GM19099 (cell line): Measurements from ENCODE around the gene CXXC1.

Source experiments
- POLR2A ChIP-seq: IDR thresholded peaks from 3 replicates; pipeline ENCODE4 v1.6.1; 2011; ENCODE audit warnings: low read depth; ENCODE audit not compliant: insufficient read length; ENCODE audit errors: extremely low read depth

The CXXC1 gene

DNA sequence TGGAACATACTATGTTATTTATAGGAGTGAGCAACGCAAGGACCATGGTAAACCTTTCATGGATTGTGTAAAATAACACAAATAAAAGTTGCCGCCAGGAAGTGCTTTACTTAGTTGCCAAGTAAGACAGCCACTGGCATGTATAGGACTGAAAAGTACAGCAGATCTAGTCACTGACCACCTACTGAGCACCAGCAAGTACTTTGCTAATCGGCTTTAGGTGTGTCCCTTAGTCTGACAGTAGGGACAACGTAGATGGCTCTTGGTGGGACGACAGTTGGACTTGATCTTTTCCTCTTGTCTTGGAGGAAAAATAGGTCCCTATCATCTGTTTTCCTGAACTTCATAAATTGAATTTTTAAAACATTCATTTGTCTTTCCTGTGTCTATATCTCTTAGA, 13.6 kb upstream of the CXXC1 start:
- no peak for TF ChIP-seq POLR2A

DNA sequence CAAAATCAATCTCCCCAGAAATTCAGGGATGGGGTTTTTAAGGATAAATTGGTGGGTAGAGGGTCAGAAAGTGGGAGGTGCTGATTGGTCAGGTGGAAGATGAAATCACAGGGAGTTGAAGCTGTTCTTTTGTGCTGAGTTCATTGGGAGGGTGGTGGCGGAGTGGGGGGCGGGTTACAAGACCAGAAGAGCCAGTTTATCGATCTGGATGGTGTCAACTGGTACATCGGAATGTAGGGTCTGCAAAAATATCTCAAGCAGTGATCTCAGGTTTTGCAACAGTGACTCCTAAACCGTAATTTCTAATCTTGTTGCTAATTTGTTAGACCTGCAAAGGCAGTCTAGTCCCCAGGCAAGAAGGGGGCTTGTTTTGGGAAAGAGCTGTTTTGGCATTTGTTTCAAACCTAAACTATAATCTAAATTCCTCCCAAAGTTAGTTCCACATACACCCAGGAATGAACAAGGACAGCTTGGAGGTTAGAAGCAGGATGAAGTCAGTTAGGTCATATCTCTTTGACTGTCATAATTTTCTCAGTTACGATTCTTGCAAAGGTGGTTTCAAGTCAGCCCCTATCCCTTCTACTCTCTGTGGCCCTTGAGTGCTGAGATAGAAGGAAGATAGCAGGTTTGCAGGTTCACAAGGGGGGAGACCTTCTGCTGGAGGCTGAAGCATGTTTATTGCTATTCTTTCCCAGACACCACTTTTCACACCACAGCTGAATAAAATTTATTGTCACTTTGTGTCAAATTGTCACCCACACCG, 12.3 kb upstream of the CXXC1 start:
- TF ChIP-seq POLR2A: no peak

GRCh38 chr18:50298443-50299284, 11.2 kb upstream of the CXXC1 start:
- no peak for TF ChIP-seq POLR2A

DNA sequence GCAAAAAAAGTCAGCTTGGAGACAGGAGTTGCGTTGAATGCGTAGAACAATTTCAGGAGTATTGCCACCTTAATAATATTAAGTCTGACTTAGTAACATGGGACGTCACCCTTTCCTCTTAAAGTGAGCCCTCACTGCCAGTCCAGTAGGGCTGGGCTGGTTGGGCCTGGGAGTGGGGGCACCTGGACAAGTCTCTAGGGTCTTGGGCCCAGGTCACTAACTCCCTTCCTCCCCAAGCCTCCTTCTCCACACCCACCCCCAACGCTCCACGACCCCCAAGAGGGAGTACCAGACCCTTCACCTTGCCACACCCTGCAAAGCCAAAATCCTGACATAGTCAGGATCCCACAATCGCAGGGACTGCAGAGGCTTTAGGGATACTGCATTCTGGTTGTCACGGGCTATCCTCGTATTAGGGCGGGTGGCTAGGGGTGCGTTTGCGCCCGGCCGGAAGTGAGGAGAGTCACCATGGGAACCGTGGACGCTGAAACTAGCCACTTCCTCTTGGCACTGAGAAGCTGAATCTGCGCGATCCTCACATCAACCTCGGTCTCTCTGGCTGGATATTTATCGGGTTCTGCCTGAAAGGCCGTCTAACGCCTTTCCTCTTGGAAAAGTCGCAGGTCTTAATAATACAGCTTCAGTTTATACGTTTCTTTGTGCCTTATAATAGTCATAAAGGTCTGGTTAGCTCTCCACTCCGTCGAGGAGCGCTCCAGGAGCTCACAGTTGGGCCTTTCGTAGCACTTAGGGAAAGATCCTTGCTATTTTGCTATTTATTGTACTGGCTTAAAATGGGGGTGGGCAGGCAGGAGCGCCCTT, 10.3 kb upstream of the CXXC1 start:
- TF ChIP-seq POLR2A: no peak

GRCh38 chr18:50293039-50293438, 5.5 kb upstream of the CXXC1 start:
- no peak for TF ChIP-seq POLR2A

GRCh38 chr18:50289108-50289443, 1.6 kb upstream of the CXXC1 start:
- TF ChIP-seq POLR2A: no peak

DNA sequence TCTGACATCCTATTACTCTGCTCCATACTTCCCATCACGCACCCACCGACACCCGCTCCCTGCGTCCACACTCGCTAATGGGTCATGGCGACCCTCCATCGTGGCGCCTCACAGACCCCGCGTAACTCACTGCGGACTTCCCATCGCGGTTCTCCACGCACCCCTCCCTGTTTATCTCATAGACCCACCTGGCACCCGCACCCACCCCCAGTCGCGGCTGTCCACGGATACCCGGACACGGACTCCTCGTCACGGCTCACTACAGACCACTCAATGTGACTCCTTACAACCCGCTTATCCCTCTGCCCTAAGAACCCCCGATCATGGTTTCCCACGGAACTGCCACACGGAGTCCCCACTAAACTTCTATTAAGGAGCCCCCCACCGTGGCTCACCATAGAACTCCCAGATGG, 458 bp downstream of the CXXC1 start:
- no peak for TF ChIP-seq POLR2A

DNA sequence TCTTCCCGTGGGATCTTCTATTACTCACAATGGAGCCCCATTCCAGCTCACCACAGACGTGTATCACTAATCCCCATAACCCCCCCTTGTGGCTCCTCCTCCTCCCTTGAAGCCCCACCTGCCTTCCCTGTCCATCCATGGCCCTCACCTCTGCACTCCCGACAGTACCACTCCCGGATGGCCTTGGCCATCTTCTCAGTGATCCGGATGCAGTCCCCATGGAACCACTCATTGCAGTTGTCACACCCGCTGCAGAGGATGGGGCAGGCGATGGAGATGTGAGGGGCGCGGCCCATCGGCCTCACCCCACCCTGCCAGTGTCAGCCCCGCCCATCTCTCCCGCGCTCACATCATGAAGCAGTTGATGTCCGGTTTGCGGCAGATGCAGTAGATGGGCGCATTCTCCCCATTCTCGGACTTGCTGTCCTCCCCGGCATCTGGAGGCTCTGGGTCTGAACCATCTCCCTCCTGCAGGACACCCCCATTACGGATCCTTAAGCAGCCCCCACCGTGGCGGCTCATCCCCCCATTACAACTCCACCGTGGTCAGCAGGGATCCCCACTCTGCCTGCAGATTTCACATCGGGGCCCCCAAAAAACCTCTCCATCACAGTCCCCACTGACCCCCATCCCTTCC, 983 bp downstream of the CXXC1 start:
- TF ChIP-seq POLR2A: no peak

- TF ChIP-seq POLR2A: no peak
Observed at GRCh38 chr18:50285631-50286321, 1.7 kb downstream of the CXXC1 start.

DNA sequence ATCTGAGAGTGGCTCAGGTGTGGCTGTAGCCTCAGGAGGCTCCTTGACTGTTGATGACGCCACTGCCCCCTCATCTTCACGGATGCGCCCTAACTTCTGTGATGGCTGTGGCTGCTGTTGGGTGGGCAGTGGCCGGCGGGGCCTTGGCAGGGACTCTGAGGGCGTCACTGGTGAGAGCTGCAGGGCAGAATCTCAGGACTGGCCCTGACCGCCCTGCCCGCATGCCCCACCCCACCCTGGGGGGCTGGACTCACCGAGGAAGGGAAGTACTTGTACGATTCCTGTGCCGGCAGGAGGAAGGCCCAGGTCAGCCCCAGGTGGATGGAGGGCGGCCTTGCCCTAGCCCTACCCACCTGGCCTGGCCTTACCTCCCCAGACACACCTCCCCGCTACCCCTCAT, 2.4 kb downstream of the CXXC1 start:
- TF ChIP-seq POLR2A: no peak

GRCh38 chr18:50284255-50284885, 3.1 kb downstream of the CXXC1 start:
- no peak for TF ChIP-seq POLR2A

DNA sequence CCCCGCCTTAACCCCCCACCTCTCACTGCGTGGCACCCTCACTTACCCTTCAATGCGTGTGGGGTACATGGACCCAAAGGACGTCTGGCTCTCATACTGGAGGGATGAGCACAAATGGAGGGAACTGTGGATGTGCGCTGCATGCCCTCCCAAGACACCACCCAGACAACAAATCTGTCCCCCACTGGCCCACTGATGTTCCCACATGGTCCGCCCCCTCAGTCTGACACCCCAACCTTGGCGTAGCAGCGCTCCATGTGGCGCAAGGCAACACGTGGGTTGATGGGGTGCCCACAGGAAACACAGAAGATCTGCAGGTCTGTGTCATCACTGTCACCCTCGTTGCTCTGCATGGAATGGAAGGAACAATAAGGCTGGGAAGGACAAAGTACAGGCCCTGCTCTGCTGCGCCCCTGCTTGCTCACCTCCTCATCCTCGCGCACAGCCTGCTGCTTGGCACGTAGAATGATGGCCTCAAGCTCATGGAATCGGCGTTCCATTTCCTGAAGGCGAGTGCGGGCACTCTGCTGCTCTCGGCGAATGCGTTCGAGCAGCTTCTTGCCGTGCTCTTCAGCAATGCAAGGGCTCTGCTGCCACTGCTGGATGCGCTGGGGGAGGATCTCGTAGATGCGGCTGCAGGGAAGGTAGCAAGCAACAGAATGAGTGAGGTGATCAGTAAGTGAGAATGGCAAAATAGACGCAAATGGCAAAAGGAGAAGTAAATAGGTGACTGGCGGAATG, 3.9 kb downstream of the CXXC1 start:
- TF ChIP-seq POLR2A: no peak
